Stimulated activated CD8-positive, alpha-beta memory T cell treated with anti-CD3 and anti-CD28 coated beads, Interleukin-2, amount 100 ng/mL, for 48 hours (primary cell): ENCODE measurements around the gene FYTTD1.
"Not testable (repeated sequence)": the region's sequence is repeated elsewhere in the genome, so short reads cannot be mapped to it uniquely, and the experiment has no call there.

ENCODE experiments used
- DNase-seq, 2 donors: peaks; one replicate each; pipeline ENCODE4 v3.0.0-alpha.2; 2020; ENCODE audit warnings: low read depth in 2 of 2

Gene FYTTD1

GRCh38 chr3:197749601-197750395 lies at the start of gene FYTTD1:
TSS of gene FYTTD1 (plus strand) at chr3:197749883. CDS start at chr3:197749972, 89 bp downstream.
- DNase-seq = peak; percentile 78 to 83

- no peak for DNase-seq
Observed at GRCh38 chr3:197700095-197700494, 49.6 kb upstream of the FYTTD1 start.

GRCh38 chr3:197701841-197702240 lies 47.8 kb upstream of the FYTTD1 start:
- no peak for DNase-seq

GRCh38 chr3:197706658-197707057 lies 43.0 kb upstream of the FYTTD1 start:
- DNase-seq = no peak

- no peak for DNase-seq
Observed at GRCh38 chr3:197709135-197709534, 40.5 kb upstream of the FYTTD1 start.

- DNase-seq = not testable (repeated sequence)
Observed at GRCh38 chr3:197710965-197711364, 38.7 kb upstream of the FYTTD1 start.

GRCh38 chr3:197711973-197712707 lies 37.5 kb upstream of the FYTTD1 start:
- DNase-seq = peak; percentile 63 to 75

GRCh38 chr3:197713477-197713822 lies 36.2 kb upstream of the FYTTD1 start:
- no peak for DNase-seq

GRCh38 chr3:197714251-197714650 lies 35.4 kb upstream of the FYTTD1 start:
- DNase-seq = no peak

GRCh38 chr3:197718891-197719290 lies 30.8 kb upstream of the FYTTD1 start:
- DNase-seq = no peak

GRCh38 chr3:197720694-197721093 lies 29.0 kb upstream of the FYTTD1 start:
- DNase-seq = no peak

- DNase-seq = no peak
Observed at GRCh38 chr3:197722734-197723133, 26.9 kb upstream of the FYTTD1 start.

- DNase-seq = not testable (repeated sequence)
Observed at GRCh38 chr3:197727878-197728277, 21.8 kb upstream of the FYTTD1 start.

GRCh38 chr3:197728487-197728886 lies 21.2 kb upstream of the FYTTD1 start:
- DNase-seq = no peak

GRCh38 chr3:197730200-197730599 lies 19.5 kb upstream of the FYTTD1 start:
- no peak for DNase-seq

- not testable (repeated sequence) for DNase-seq
Observed at GRCh38 chr3:197730770-197731169, 18.9 kb upstream of the FYTTD1 start.

GRCh38 chr3:197731483-197731882 lies 18.2 kb upstream of the FYTTD1 start:
- DNase-seq = not testable (repeated sequence)

GRCh38 chr3:197733042-197733441 lies 16.6 kb upstream of the FYTTD1 start:
- DNase-seq = no peak

GRCh38 chr3:197734667-197735318 lies 14.9 kb upstream of the FYTTD1 start:
- DNase-seq = no peak

GRCh38 chr3:197736010-197736490 lies 13.6 kb upstream of the FYTTD1 start:
- peak; percentile 26 to 43 for DNase-seq

GRCh38 chr3:197736491-197737318 lies 13.0 kb upstream of the FYTTD1 start, which contains the start of gene RUBCN:
TSS of gene RUBCN (minus strand) at chr3:197736904. CDS start at chr3:197736719, 185 bp downstream.
- peak; percentile 90 to 92 for DNase-seq
